IPS-18a (cell line): ENCODE results near the gene DCLK2.

Source experiments
- H3K27ac ChIP-seq: one replicate; pipeline ENCODE4 v1.5.1; 2013; ENCODE audit warnings: low read length
- H3K27me3 ChIP-seq: one replicate; pipeline ENCODE4 v1.6.1; 2013; ENCODE audit warnings: mild to moderate bottlenecking, low read length; ENCODE audit not compliant: control insufficient read depth, insufficient read depth
- H3K36me3 ChIP-seq: one replicate; pipeline ENCODE4 v1.6.1; 2013; ENCODE audit warnings: low read depth, low read length; ENCODE audit not compliant: control insufficient read depth
- H3K4me1 ChIP-seq: one replicate; pipeline ENCODE4 v1.6.1; 2013; ENCODE audit warnings: low read depth, low read length; ENCODE audit not compliant: control insufficient read depth
- H3K4me3 ChIP-seq: one replicate; pipeline ENCODE4 v1.5.1; 2013; ENCODE audit warnings: low read length
- H3K9ac ChIP-seq: one replicate; pipeline ENCODE4 v1.6.1; 2013; ENCODE audit warnings: mild to moderate bottlenecking, low read length, moderate library complexity
- H3K9me3 ChIP-seq: one replicate; pipeline ENCODE4 v1.6.1; 2013; ENCODE audit warnings: low read depth, low read length; ENCODE audit not compliant: control insufficient read depth

Gene DCLK2

DNA sequence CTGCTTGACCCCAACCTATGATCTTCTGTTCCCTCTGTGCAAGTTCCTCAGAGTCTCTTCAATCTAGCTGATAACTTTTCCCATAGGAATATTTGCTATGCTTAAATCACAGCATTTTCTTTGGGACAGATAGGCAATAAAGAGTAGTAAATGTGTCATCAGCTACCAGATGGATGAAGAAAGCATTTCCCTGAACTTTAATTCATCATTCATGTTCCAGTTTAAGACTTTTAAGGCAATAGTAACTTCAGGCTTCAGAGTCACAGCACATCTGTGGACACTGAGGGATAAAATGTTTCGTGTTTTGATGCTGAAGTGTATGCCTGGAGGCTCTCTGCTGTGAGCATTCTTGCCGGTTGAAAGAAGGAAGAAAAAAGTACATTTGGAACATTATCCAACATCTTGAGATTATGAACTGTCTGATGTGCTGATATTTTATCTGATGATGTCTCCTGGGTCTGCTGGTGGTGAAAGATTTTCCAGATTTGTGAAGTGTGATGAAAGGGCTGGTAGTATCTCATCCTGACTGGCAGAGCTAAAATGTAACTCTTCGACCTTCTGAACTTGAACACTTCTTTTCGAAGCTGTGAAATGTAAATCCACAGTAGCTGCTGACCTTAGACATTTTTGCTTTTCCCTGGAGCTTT is 133.7 kb downstream of the DCLK2 start:
- Histone ChIP-seq H3K36me3 (no peaks in the 10 kb centered on the region), H3K4me1 (peaks cover 1% of the 10 kb centered on the region), H3K9ac (no peak overlapping the region), H3K27me3 (no peaks in the 10 kb centered on the region), H3K9me3 (no peaks in the 10 kb centered on the region), H3K27ac (no peak overlapping the region), H3K4me3 (no peak overlapping the region)

DNA sequence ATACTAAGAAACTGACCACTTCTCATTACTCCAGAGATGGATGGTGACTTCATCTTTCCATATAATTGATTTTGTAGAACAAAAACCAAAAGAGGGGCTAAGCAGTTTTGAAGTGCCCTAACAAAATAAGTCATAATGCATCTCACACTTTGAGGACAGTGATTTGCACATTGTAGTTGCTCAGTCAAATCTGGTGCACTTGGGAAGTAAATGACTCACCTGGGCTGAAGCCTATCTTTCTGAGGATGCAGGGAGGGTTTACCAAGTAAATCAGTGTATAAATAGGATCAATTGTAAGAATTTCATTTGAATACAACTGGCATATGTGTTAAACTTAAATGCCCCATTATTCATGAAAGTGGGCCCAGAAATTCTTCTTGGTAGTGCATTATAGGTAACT is 134.2 kb downstream of the DCLK2 start:
- no peak overlapping the region for H3K9ac ChIP-seq
- H3K4me3 ChIP-seq, result no peak overlapping the region
- H3K27me3 ChIP-seq, result no peaks in the 10 kb centered on the region
- H3K27ac ChIP-seq, result no peak overlapping the region
- peaks cover 7% of the 10 kb centered on the region for H3K4me1 ChIP-seq
- no peaks in the 10 kb centered on the region for H3K9me3 ChIP-seq
- no peaks in the 10 kb centered on the region for H3K36me3 ChIP-seq

DNA sequence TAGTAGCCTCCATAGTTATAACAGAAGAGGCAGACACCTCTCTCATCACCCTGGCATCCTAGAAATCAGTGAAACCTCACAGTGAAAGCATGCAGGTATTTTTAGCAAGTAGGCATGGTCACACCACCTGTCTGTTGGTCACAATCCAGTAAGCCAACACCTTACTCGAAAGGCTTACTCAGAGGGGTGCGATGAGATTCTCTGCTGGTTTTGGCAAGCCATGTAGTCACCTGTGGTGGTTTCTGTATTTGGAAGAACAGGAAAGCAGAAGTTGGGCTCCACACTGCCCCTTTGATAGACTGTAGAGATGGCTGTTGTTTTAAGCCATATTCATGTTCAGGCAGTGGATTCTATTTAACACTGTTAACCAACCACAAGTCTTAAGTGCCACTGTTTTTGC is 134.7 kb downstream of the DCLK2 start:
- no peak overlapping the region for H3K4me3 ChIP-seq
- H3K4me1 ChIP-seq, result peaks cover 9% of the 10 kb centered on the region
- no peaks in the 10 kb centered on the region for H3K27me3 ChIP-seq
- no peaks in the 10 kb centered on the region for H3K9me3 ChIP-seq
- no peak overlapping the region for H3K27ac ChIP-seq
- no peak overlapping the region for H3K9ac ChIP-seq
- no peaks in the 10 kb centered on the region for H3K36me3 ChIP-seq

DNA sequence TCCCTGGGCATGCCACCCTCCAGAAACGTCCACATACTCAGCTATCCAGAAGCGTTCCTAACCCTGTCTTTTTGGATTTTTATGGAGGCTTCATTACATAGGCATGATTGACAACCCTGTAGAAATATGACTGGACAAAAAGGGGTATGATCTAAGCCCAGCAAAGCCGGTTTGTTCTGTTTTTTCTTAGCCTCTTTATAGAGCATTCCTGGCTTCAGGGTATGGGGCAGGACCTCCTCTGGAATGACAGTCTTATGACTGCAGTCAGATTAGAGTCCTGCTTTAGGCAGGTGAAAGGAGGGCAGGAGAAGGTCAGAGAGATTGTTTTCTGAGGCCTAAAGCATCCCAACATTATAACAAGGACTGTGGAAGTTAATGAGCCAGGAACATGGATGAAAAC is 137.4 kb downstream of the DCLK2 start:
- Histone ChIP-seq H3K9me3 (no peaks in the 10 kb centered on the region), H3K27ac (no peak overlapping the region), H3K27me3 (no peaks in the 10 kb centered on the region), H3K4me3 (no peak overlapping the region), H3K4me1 (peaks cover 9% of the 10 kb centered on the region), H3K36me3 (no peaks in the 10 kb centered on the region), H3K9ac (no peak overlapping the region)

DNA sequence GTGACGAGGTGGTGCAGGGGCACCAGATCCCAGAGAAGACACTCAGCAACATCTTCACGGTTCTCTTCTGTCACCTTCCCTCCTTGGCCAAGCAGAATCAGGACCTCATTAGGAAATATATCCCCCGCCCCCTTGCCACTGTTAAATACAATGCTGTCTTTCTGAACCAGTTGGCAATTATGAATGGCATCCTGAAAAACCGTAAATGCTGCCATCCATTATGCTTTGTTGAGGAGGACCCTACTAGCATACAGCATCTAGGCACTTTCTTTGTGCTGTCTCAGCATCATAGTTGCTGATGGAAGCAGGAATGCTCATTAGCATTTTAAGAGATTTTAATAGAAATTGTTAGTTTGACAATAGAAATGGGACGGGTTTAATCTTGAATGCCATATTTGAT is 138.5 kb downstream of the DCLK2 start:
- no peaks in the 10 kb centered on the region for H3K9me3 ChIP-seq
- no peak overlapping the region for H3K27ac ChIP-seq
- H3K4me3 ChIP-seq, result no peak overlapping the region
- no peaks in the 10 kb centered on the region for H3K27me3 ChIP-seq
- H3K9ac ChIP-seq, result no peak overlapping the region
- peaks cover 9% of the 10 kb centered on the region for H3K4me1 ChIP-seq
- no peaks in the 10 kb centered on the region for H3K36me3 ChIP-seq

DNA sequence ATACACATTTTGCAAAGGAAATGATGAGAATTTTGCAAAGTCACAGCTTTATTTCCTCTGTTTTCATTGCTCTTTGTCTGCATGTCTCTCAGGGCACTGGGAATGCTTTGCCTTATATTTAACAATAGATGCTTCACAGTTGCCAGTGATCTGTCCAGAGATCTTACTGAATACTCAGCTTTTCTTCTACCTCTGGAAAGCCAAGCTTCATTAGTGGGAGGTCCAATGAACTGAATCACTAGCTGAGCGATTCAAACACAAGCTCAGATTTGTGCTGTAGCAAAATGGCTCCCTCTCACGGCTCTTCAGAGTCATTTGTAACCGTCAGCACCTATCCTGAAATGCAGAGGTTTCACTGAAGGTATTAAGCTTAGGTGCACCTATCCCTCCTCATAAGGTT is 138.9 kb downstream of the DCLK2 start:
- Histone ChIP-seq H3K9ac (no peak overlapping the region), H3K36me3 (no peaks in the 10 kb centered on the region)

DNA sequence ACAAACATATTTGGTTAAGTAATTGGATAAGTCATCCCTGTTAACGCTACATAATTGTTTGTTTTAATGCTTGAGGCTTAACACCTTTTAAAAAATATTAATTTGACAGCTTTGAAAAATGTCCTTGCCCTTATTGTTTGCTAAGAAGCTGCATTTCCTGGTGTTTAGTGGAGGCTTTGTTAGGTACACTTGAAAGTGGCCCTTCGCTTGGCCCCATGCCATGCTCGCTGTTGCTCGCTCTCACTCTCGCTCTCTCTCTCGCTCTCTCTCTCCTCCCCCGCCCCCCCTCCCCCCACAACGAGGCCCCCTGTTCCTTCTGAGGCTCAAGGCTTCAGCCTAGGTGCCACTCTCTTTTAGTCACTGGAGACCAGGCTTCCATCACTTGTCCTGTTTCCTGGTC is 139.6 kb downstream of the DCLK2 start:
- Histone ChIP-seq H3K4me3 (no peak overlapping the region), H3K9ac (no peak overlapping the region), H3K4me1 (peaks cover 9% of the 10 kb centered on the region), H3K27ac (no peak overlapping the region), H3K9me3 (no peaks in the 10 kb centered on the region), H3K27me3 (no peaks in the 10 kb centered on the region), H3K36me3 (no peaks in the 10 kb centered on the region)

More for the DNA sequence above, 138.9 kb downstream of the DCLK2 start:
- no peaks in the 10 kb centered on the region for H3K27me3 ChIP-seq
- no peak overlapping the region for H3K4me3 ChIP-seq
- H3K27ac ChIP-seq, result no peak overlapping the region
- no peaks in the 10 kb centered on the region for H3K9me3 ChIP-seq
- H3K4me1 ChIP-seq, result peaks cover 9% of the 10 kb centered on the region

DNA sequence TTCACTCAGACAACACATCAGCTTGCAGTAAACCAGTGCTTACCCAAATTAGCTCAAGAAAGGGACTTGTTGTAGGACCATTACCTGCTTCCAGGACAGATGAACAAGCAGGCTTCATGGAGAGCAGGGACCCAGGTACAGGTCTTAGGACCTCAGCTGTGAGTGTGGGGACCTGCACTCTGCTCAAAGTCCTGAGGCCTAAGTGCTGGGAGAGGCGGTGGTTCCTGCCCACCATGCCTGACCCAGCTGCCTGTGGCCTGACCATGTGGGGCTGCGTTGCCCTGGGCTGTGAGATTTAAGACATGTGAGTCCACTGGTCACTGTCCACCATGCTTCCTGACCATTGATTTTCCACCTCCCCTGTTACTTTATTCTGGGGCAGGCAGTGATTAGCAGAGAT is 140.2 kb downstream of the DCLK2 start:
- Histone ChIP-seq H3K36me3 (no peaks in the 10 kb centered on the region), H3K27me3 (no peaks in the 10 kb centered on the region), H3K4me1 (peaks cover 9% of the 10 kb centered on the region), H3K27ac (no peak overlapping the region), H3K9ac (no peak overlapping the region), H3K4me3 (no peak overlapping the region), H3K9me3 (no peaks in the 10 kb centered on the region)

DNA sequence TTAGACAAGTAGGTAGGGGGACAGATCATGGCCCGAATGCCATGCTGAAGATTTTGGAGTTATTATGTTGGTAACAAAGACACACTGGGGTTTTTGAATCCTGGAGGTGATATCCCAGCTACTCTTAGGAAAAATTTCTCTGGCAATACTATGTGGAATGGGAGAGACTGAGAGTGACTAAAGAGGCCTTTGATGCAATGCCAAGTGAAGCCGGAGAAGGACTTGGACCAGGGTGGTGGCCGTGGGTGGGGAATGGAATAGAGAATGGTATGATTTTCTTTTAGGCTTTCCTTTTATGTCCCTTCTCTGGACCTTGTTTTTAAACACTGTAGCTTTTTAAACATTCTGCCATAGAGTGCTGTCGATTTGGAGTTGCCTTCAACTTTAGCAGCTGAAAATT is 141.6 kb downstream of the DCLK2 start:
- Histone ChIP-seq H3K9me3 (no peaks in the 10 kb centered on the region), H3K27ac (no peak overlapping the region), H3K36me3 (no peaks in the 10 kb centered on the region), H3K4me1 (peaks cover 14% of the 10 kb centered on the region), H3K27me3 (no peaks in the 10 kb centered on the region), H3K9ac (no peak overlapping the region), H3K4me3 (no peak overlapping the region)

DNA sequence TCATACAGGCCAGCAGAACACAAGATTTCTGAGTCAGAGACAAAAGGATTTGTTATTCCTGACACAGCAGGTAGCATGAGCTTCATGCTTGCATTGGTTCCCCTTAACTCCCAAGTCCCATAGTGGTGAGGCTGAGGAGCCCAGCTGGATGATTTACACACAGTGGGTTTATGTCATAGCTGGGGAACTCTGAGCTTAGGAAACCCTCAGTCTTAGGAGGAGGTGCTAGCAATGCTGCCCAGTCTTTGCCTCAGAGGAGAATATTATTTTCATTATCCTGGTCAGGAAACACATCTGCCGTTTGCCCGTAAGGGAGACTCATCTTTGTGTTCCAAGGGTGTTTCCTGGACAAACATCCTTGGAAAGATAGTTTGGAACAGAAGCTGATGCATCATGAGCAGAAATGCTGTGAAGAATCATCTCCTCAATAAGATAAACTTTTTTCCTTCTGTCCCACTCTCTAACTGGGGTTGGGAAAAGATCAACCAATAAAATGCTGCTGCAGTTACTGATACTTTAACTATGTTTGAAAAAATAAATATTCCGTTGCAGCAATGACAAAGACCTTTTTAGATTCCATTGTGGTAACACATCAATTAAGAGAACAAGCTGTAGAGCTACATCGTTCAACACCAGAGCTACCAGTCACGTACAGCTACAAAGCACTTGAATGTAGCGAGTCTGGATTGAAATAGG is 146.8 kb downstream of the DCLK2 start:
- peaks cover 16% of the 10 kb centered on the region for H3K4me1 ChIP-seq
- H3K9ac ChIP-seq, result no peak overlapping the region
- no peak overlapping the region for H3K4me3 ChIP-seq
- H3K27ac ChIP-seq, result no peak overlapping the region
- no peaks in the 10 kb centered on the region for H3K36me3 ChIP-seq
- H3K9me3 ChIP-seq, result no peaks in the 10 kb centered on the region
- no peaks in the 10 kb centered on the region for H3K27me3 ChIP-seq

DNA sequence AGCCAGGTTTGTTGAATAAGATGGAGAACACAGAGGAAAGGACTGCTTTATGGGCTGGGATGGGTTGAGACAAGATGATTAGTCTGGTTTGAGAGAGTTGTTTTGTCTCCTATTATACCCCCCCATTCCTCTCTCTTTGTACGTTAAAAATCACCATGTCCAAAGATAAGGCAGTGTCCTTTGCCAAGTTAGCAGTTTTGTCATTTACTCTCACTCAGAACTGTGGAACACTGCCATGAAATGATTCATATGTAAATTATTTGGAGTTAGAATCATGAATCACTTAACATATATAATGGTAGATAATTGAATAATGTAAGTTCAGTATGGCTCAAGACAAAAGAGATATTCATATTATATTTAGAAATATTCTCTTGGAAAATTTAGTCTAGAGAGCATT is 151.3 kb downstream of the DCLK2 start:
- Histone ChIP-seq H3K27ac (no peak overlapping the region), H3K4me3 (no peak overlapping the region), H3K9ac (no peak overlapping the region)

DNA sequence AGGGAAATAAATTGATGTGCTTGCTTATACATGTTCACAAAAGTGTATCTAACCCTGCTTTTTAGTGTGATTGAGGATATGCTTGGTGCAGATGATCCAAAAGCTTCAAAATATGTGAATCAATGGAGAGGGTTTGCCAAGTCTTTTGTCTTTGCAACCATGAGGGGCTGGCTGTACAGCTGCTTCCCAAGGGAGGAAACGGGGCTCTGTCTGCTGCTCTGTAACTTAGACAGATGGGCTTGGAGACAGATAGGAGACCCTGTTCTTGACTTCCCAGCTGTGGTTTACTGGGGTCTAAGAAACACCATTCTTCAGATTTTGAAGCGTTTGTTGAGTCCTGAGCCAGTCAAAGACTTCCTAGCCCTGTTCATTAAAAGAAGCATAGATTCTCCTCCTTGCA is 152.3 kb downstream of the DCLK2 start:
- H3K4me3 ChIP-seq, result no peak overlapping the region
- no peak overlapping the region for H3K27ac ChIP-seq
- no peaks in the 10 kb centered on the region for H3K36me3 ChIP-seq
- no peaks in the 10 kb centered on the region for H3K27me3 ChIP-seq
- no peak overlapping the region for H3K9ac ChIP-seq
- H3K9me3 ChIP-seq, result no peaks in the 10 kb centered on the region
- H3K4me1 ChIP-seq, result peaks cover 13% of the 10 kb centered on the region

More for the DNA sequence above, 151.3 kb downstream of the DCLK2 start:
- no peaks in the 10 kb centered on the region for H3K9me3 ChIP-seq
- no peaks in the 10 kb centered on the region for H3K27me3 ChIP-seq
- H3K4me1 ChIP-seq, result peaks cover 18% of the 10 kb centered on the region
- H3K36me3 ChIP-seq, result no peaks in the 10 kb centered on the region
